DMS153 (cell line): ENCODE data around the gene NISCH.

Source experiments
- DNase-seq: peaks from one replicate; lab custom pipeline; 2025; lab: John Stamatoyannopoulos, UW

NISCH gene

GRCh38 chr3:52490939-52491526 lies 35.6 kb downstream of the NISCH start:
- DNase-seq, result no peak

- DNase-seq, result no peak
These were observed 36.7 kb downstream of the NISCH start for GRCh38 chr3:52492059-52492458.

GRCh38 chr3:52493232-52494017 lies 38.0 kb downstream of the NISCH start:
- no peak for DNase-seq

GRCh38 chr3:52494445-52494844 lies 39.0 kb downstream of the NISCH start:
- no peak for DNase-seq

GRCh38 chr3:52494886-52495495 lies 39.6 kb downstream of the NISCH start, which contains the start of gene STAB1:
Gene STAB1, plus strand, starts transcription at chr3:52495338. Its CDS starts 76 bp downstream, at chr3:52495414.
- no peak for DNase-seq

- no peak for DNase-seq
These were observed 40.6 kb downstream of the NISCH start for GRCh38 chr3:52495777-52496602.

GRCh38 chr3:52498137-52499054 lies 43.0 kb downstream of the NISCH start:
- no peak for DNase-seq

GRCh38 chr3:52501046-52501445 lies 45.6 kb downstream of the NISCH start:
- no peak for DNase-seq

- no peak for DNase-seq
These were observed 46.6 kb downstream of the NISCH start for GRCh38 chr3:52502001-52502400.

GRCh38 chr3:52502808-52503350 lies 47.5 kb downstream of the NISCH start:
- DNase-seq, result no peak

GRCh38 chr3:52503788-52504424 lies 48.5 kb downstream of the NISCH start:
- no peak for DNase-seq

- DNase-seq, result no peak
These were observed 49.6 kb downstream of the NISCH start for GRCh38 chr3:52504977-52505376.

GRCh38 chr3:52506266-52506966 lies 51.0 kb downstream of the NISCH start:
- DNase-seq, result no peak

- no peak for DNase-seq
These were observed 52.0 kb downstream of the NISCH start for GRCh38 chr3:52507359-52507758.

- no peak for DNase-seq
These were observed 54.4 kb downstream of the NISCH start for GRCh38 chr3:52509753-52510328.

- no peak for DNase-seq
These were observed 56.1 kb downstream of the NISCH start for GRCh38 chr3:52511509-52511908.

- no peak for DNase-seq
These were observed 56.7 kb downstream of the NISCH start for GRCh38 chr3:52512105-52512504.

GRCh38 chr3:52512727-52513126 lies 57.3 kb downstream of the NISCH start:
- DNase-seq, result no peak

- DNase-seq, result no peak
These were observed 57.9 kb downstream of the NISCH start for GRCh38 chr3:52513281-52513680.
